HL-60/S4 treated with phorbol 12-myristate 13-acetate at 8.2 ng/mL for 4 days and 3 days (cell line): Measurements from ENCODE around the gene QDPR.
"Not testable (repeated sequence)": the region's sequence is repeated elsewhere in the genome, so short reads cannot be mapped to it uniquely, and the experiment has no call there.

Experiments
- in situ Hi-C: fragments of 300-500 bp; cut with MboI; formaldehyde crosslinking; loops from 2 replicates; pipeline ENCODE4 v1.15.0; 2022; ENCODE audit warnings: low sequenced_read_pairs

Gene QDPR

GRCh38 chr4:17511950-17512795, at the start of gene QDPR:
Gene QDPR (minus strand): TSS chr4:17512090. CDS start chr4:17512054, 36 bp downstream.
- in situ Hi-C loops: no loop called here

- in situ Hi-C loops: no loop called here
Measured at GRCh38 chr4:17561195-17561909, 49.5 kb upstream of the QDPR start.

- in situ Hi-C loops: no loop called here
Measured at GRCh38 chr4:17560065-17560673, 48.3 kb upstream of the QDPR start.

GRCh38 chr4:17559709-17560048, 47.8 kb upstream of the QDPR start:
- in situ Hi-C loops: no loop called here

GRCh38 chr4:17558941-17559708, 47.2 kb upstream of the QDPR start:
- in situ Hi-C loops: no loop called here

GRCh38 chr4:17557880-17558279, 46.0 kb upstream of the QDPR start:
- in situ Hi-C loops: no loop called here

- in situ Hi-C loops: no loop called here
Measured at GRCh38 chr4:17556498-17556897, 44.6 kb upstream of the QDPR start.

- in situ Hi-C loops: no loop called here
Measured at GRCh38 chr4:17554568-17554967, 42.7 kb upstream of the QDPR start.

- in situ Hi-C loops: no loop called here
Measured at GRCh38 chr4:17552427-17552826, 40.5 kb upstream of the QDPR start.

- in situ Hi-C loops: no loop called here
Measured at GRCh38 chr4:17550549-17550948, 38.7 kb upstream of the QDPR start.

GRCh38 chr4:17546678-17547077, 34.8 kb upstream of the QDPR start:
- in situ Hi-C loops: no loop called here

- in situ Hi-C loops: no loop called here
Measured at GRCh38 chr4:17546222-17546621, 34.3 kb upstream of the QDPR start.

- in situ Hi-C loops: no loop called here
Measured at GRCh38 chr4:17545374-17546140, 33.7 kb upstream of the QDPR start.

- in situ Hi-C loops: no loop called here
Measured at GRCh38 chr4:17544831-17545234, 32.9 kb upstream of the QDPR start.

- in situ Hi-C loops: no loop called here
Measured at GRCh38 chr4:17544205-17544604, 32.3 kb upstream of the QDPR start.

- in situ Hi-C loops: not testable (repeated sequence)
Measured at GRCh38 chr4:17537060-17537459, 25.2 kb upstream of the QDPR start.

GRCh38 chr4:17535906-17536305, 24.0 kb upstream of the QDPR start:
- in situ Hi-C loops: no loop called here

GRCh38 chr4:17535242-17535641, 23.4 kb upstream of the QDPR start:
- in situ Hi-C loops: no loop called here

GRCh38 chr4:17534705-17535104, 22.8 kb upstream of the QDPR start:
- in situ Hi-C loops: no loop called here

- in situ Hi-C loops: no loop called here
Measured at GRCh38 chr4:17531538-17532285, 19.8 kb upstream of the QDPR start.
